ENCODE measurements around the gene GPR39.

GPR39 gene

GRCh38 chr2:132478461-132479105 is 62.0 kb downstream of the GPR39 start:
- no peak overlapping the region for H3K4me3 ChIP-seq (ENCODE audit: low read depth in 1 of 2, low read length in 2 of 2)
- no peak overlapping the region for H3K27ac ChIP-seq (ENCODE audit: low read depth, low read length)
- no peak overlapping the region for H3K9ac ChIP-seq (ENCODE audit: low read depth in 1 of 2, low read length in 2 of 2)
- H3K4me1 ChIP-seq (ENCODE audit: control insufficient read depth in 1 of 2, insufficient read depth in 2 of 2, low read length in 2 of 2): no peaks in the 10 kb centered on the region
- H3K36me3 ChIP-seq (ENCODE audit: control insufficient read depth in 1 of 2, insufficient read depth in 2 of 2, low read length in 2 of 2): no peaks in the 10 kb centered on the region
- no peaks in the 10 kb centered on the region for H3K9me3 ChIP-seq (ENCODE audit: control insufficient read depth in 1 of 2, low read length in 2 of 2)
- H3K27me3 ChIP-seq (ENCODE audit: control insufficient read depth in 1 of 2, insufficient read depth in 2 of 2, low read length in 2 of 2): no peaks in the 10 kb centered on the region

GRCh38 chr2:132479155-132479554 is 62.5 kb downstream of the GPR39 start:
- Histone ChIP-seq H3K27ac (ENCODE audit: low read depth, low read length) (no peak overlapping the region), H3K9ac (ENCODE audit: low read depth in 1 of 2, low read length in 2 of 2) (no peak overlapping the region)

GRCh38 chr2:132482821-132483220 is 66.2 kb downstream of the GPR39 start:
- no peak overlapping the region for H3K9ac ChIP-seq (ENCODE audit: low read depth in 1 of 2, low read length in 2 of 2)
- no peak overlapping the region for H3K27ac ChIP-seq (ENCODE audit: low read depth, low read length)

More at GRCh38 chr2:132479155-132479554, 62.5 kb downstream of the GPR39 start:
- Histone ChIP-seq H3K27me3 (ENCODE audit: control insufficient read depth in 1 of 2, insufficient read depth in 2 of 2, low read length in 2 of 2) (no peaks in the 10 kb centered on the region), H3K9me3 (ENCODE audit: control insufficient read depth in 1 of 2, low read length in 2 of 2) (no peaks in the 10 kb centered on the region), H3K36me3 (ENCODE audit: control insufficient read depth in 1 of 2, insufficient read depth in 2 of 2, low read length in 2 of 2) (no peaks in the 10 kb centered on the region), H3K4me1 (ENCODE audit: control insufficient read depth in 1 of 2, insufficient read depth in 2 of 2, low read length in 2 of 2) (no peaks in the 10 kb centered on the region), H3K4me3 (ENCODE audit: low read depth in 1 of 2, low read length in 2 of 2) (no peak overlapping the region)

GRCh38 chr2:132484144-132484543 is 67.5 kb downstream of the GPR39 start:
- Histone ChIP-seq H3K36me3 (ENCODE audit: control insufficient read depth in 1 of 2, insufficient read depth in 2 of 2, low read length in 2 of 2) (no peaks in the 10 kb centered on the region), H3K27ac (ENCODE audit: low read depth, low read length) (no peak overlapping the region), H3K27me3 (ENCODE audit: control insufficient read depth in 1 of 2, insufficient read depth in 2 of 2, low read length in 2 of 2) (no peaks in the 10 kb centered on the region), H3K9me3 (ENCODE audit: control insufficient read depth in 1 of 2, low read length in 2 of 2) (no peaks in the 10 kb centered on the region), H3K4me3 (ENCODE audit: low read depth in 1 of 2, low read length in 2 of 2) (no peak overlapping the region), H3K4me1 (ENCODE audit: control insufficient read depth in 1 of 2, insufficient read depth in 2 of 2, low read length in 2 of 2) (no peaks in the 10 kb centered on the region), H3K9ac (ENCODE audit: low read depth in 1 of 2, low read length in 2 of 2) (no peak overlapping the region)

More at GRCh38 chr2:132482821-132483220, 66.2 kb downstream of the GPR39 start:
- Histone ChIP-seq H3K36me3 (ENCODE audit: control insufficient read depth in 1 of 2, insufficient read depth in 2 of 2, low read length in 2 of 2) (no peaks in the 10 kb centered on the region), H3K4me3 (ENCODE audit: low read depth in 1 of 2, low read length in 2 of 2) (no peak overlapping the region), H3K4me1 (ENCODE audit: control insufficient read depth in 1 of 2, insufficient read depth in 2 of 2, low read length in 2 of 2) (no peaks in the 10 kb centered on the region), H3K9me3 (ENCODE audit: control insufficient read depth in 1 of 2, low read length in 2 of 2) (no peaks in the 10 kb centered on the region), H3K27me3 (ENCODE audit: control insufficient read depth in 1 of 2, insufficient read depth in 2 of 2, low read length in 2 of 2) (no peaks in the 10 kb centered on the region)

GRCh38 chr2:132488491-132488890 is 71.9 kb downstream of the GPR39 start:
- Histone ChIP-seq H3K4me1 (ENCODE audit: control insufficient read depth in 1 of 2, insufficient read depth in 2 of 2, low read length in 2 of 2) (peaks cover 0 to 5% of the 10 kb centered on the region in 2 donors), H3K9me3 (ENCODE audit: control insufficient read depth in 1 of 2, low read length in 2 of 2) (no peaks in the 10 kb centered on the region), H3K9ac (ENCODE audit: low read depth in 1 of 2, low read length in 2 of 2) (no peak overlapping the region), H3K4me3 (ENCODE audit: low read depth in 1 of 2, low read length in 2 of 2) (no peak overlapping the region), H3K27ac (ENCODE audit: low read depth, low read length) (no peak overlapping the region), H3K27me3 (ENCODE audit: control insufficient read depth in 1 of 2, insufficient read depth in 2 of 2, low read length in 2 of 2) (no peaks in the 10 kb centered on the region), H3K36me3 (ENCODE audit: control insufficient read depth in 1 of 2, insufficient read depth in 2 of 2, low read length in 2 of 2) (no peaks in the 10 kb centered on the region)

GRCh38 chr2:132489150-132489549 is 72.5 kb downstream of the GPR39 start:
- Histone ChIP-seq H3K27me3 (ENCODE audit: control insufficient read depth in 1 of 2, insufficient read depth in 2 of 2, low read length in 2 of 2) (no peaks in the 10 kb centered on the region), H3K36me3 (ENCODE audit: control insufficient read depth in 1 of 2, insufficient read depth in 2 of 2, low read length in 2 of 2) (no peaks in the 10 kb centered on the region), H3K4me1 (ENCODE audit: control insufficient read depth in 1 of 2, insufficient read depth in 2 of 2, low read length in 2 of 2) (peaks cover 0 to 5% of the 10 kb centered on the region in 2 donors), H3K9me3 (ENCODE audit: control insufficient read depth in 1 of 2, low read length in 2 of 2) (no peaks in the 10 kb centered on the region), H3K4me3 (ENCODE audit: low read depth in 1 of 2, low read length in 2 of 2) (no peak overlapping the region), H3K9ac (ENCODE audit: low read depth in 1 of 2, low read length in 2 of 2) (no peak overlapping the region), H3K27ac (ENCODE audit: low read depth, low read length) (no peak overlapping the region)

GRCh38 chr2:132495881-132496280 is 79.3 kb downstream of the GPR39 start:
- no peaks in the 10 kb centered on the region for H3K36me3 ChIP-seq (ENCODE audit: control insufficient read depth in 1 of 2, insufficient read depth in 2 of 2, low read length in 2 of 2)
- H3K9me3 ChIP-seq (ENCODE audit: control insufficient read depth in 1 of 2, low read length in 2 of 2): no peaks in the 10 kb centered on the region
- H3K4me1 ChIP-seq (ENCODE audit: control insufficient read depth in 1 of 2, insufficient read depth in 2 of 2, low read length in 2 of 2): peaks cover 0 to 2% of the 10 kb centered on the region in 2 donors
- no peaks in the 10 kb centered on the region for H3K27me3 ChIP-seq (ENCODE audit: control insufficient read depth in 1 of 2, insufficient read depth in 2 of 2, low read length in 2 of 2)
- H3K27ac ChIP-seq (ENCODE audit: low read depth, low read length): no peak overlapping the region
- no peak overlapping the region for H3K4me3 ChIP-seq (ENCODE audit: low read depth in 1 of 2, low read length in 2 of 2)
- no peak overlapping the region for H3K9ac ChIP-seq (ENCODE audit: low read depth in 1 of 2, low read length in 2 of 2)

GRCh38 chr2:132496555-132496954 is 80.0 kb downstream of the GPR39 start:
- no peaks in the 10 kb centered on the region for H3K4me1 ChIP-seq (ENCODE audit: control insufficient read depth in 1 of 2, insufficient read depth in 2 of 2, low read length in 2 of 2)
- H3K9me3 ChIP-seq (ENCODE audit: control insufficient read depth in 1 of 2, low read length in 2 of 2): no peaks in the 10 kb centered on the region
- H3K27me3 ChIP-seq (ENCODE audit: control insufficient read depth in 1 of 2, insufficient read depth in 2 of 2, low read length in 2 of 2): no peaks in the 10 kb centered on the region
- no peaks in the 10 kb centered on the region for H3K36me3 ChIP-seq (ENCODE audit: control insufficient read depth in 1 of 2, insufficient read depth in 2 of 2, low read length in 2 of 2)
- H3K27ac ChIP-seq (ENCODE audit: low read depth, low read length): no peak overlapping the region
- H3K9ac ChIP-seq (ENCODE audit: low read depth in 1 of 2, low read length in 2 of 2): no peak overlapping the region
- H3K4me3 ChIP-seq (ENCODE audit: low read depth in 1 of 2, low read length in 2 of 2): no peak overlapping the region

GRCh38 chr2:132497591-132497990 is 81.0 kb downstream of the GPR39 start:
- no peaks in the 10 kb centered on the region for H3K4me1 ChIP-seq (ENCODE audit: control insufficient read depth in 1 of 2, insufficient read depth in 2 of 2, low read length in 2 of 2)
- H3K9me3 ChIP-seq (ENCODE audit: control insufficient read depth in 1 of 2, low read length in 2 of 2): no peaks in the 10 kb centered on the region
- no peak overlapping the region for H3K9ac ChIP-seq (ENCODE audit: low read depth in 1 of 2, low read length in 2 of 2)
- H3K27me3 ChIP-seq (ENCODE audit: control insufficient read depth in 1 of 2, insufficient read depth in 2 of 2, low read length in 2 of 2): no peaks in the 10 kb centered on the region
- no peak overlapping the region for H3K27ac ChIP-seq (ENCODE audit: low read depth, low read length)
- no peaks in the 10 kb centered on the region for H3K36me3 ChIP-seq (ENCODE audit: control insufficient read depth in 1 of 2, insufficient read depth in 2 of 2, low read length in 2 of 2)
- no peak overlapping the region for H3K4me3 ChIP-seq (ENCODE audit: low read depth in 1 of 2, low read length in 2 of 2)

- peaks cover 7 to 20% of the 10 kb centered on the region in 2 donors for H3K9me3 ChIP-seq (ENCODE audit: control insufficient read depth in 1 of 2, low read length in 2 of 2)
- H3K27me3 ChIP-seq (ENCODE audit: control insufficient read depth in 1 of 2, insufficient read depth in 2 of 2, low read length in 2 of 2): no peaks in the 10 kb centered on the region
- no peaks in the 10 kb centered on the region for H3K4me1 ChIP-seq (ENCODE audit: control insufficient read depth in 1 of 2, insufficient read depth in 2 of 2, low read length in 2 of 2)
- H3K9ac ChIP-seq (ENCODE audit: low read depth in 1 of 2, low read length in 2 of 2): no peak overlapping the region
- no peak overlapping the region for H3K4me3 ChIP-seq (ENCODE audit: low read depth in 1 of 2, low read length in 2 of 2)
- no peak overlapping the region for H3K27ac ChIP-seq (ENCODE audit: low read depth, low read length)
- H3K36me3 ChIP-seq (ENCODE audit: control insufficient read depth in 1 of 2, insufficient read depth in 2 of 2, low read length in 2 of 2): no peaks in the 10 kb centered on the region
Observed at GRCh38 chr2:132503701-132504100, 87.1 kb downstream of the GPR39 start.

Measured in duodenal mucosa (tissue), 2 donors.